HCEC 1CT (cell line): ENCODE measurements around the gene ROCK2.
"Not testable (repeated sequence)": the region's sequence is repeated elsewhere in the genome, so short reads cannot be mapped to it uniquely, and the experiment has no call there.

Experiments
- DNase-seq: peaks from one replicate; pipeline ENCODE4 v3.0.0-alpha.2; 2017

ROCK2 gene

GRCh38 chr2:11174222-11174621, 170.2 kb downstream of the ROCK2 start:
- no peak for DNase-seq

GRCh38 chr2:11169333-11169732, 175.1 kb downstream of the ROCK2 start:
- no peak for DNase-seq

- no peak for DNase-seq
Observed at GRCh38 chr2:11168488-11168887, 175.9 kb downstream of the ROCK2 start.

- DNase-seq, result no peak
Observed at GRCh38 chr2:11166476-11166875, 178.0 kb downstream of the ROCK2 start.

GRCh38 chr2:11165046-11165445, 179.4 kb downstream of the ROCK2 start:
- DNase-seq, result not testable (repeated sequence)

GRCh38 chr2:11163439-11164317, 180.8 kb downstream of the ROCK2 start:
- DNase-seq, result no peak

GRCh38 chr2:11161747-11162146, 182.7 kb downstream of the ROCK2 start:
- no peak for DNase-seq

GRCh38 chr2:11160731-11161455, 183.5 kb downstream of the ROCK2 start:
- no peak for DNase-seq

GRCh38 chr2:11160256-11160655, 184.2 kb downstream of the ROCK2 start:
- no peak for DNase-seq

GRCh38 chr2:11159574-11160170, 184.8 kb downstream of the ROCK2 start:
- no peak for DNase-seq

GRCh38 chr2:11158916-11159573, 185.4 kb downstream of the ROCK2 start:
- DNase-seq, result no peak

- no peak for DNase-seq
Observed at GRCh38 chr2:11157731-11158130, 186.7 kb downstream of the ROCK2 start.

- no peak for DNase-seq
Observed at GRCh38 chr2:11157296-11157695, 187.1 kb downstream of the ROCK2 start.

- no peak for DNase-seq
Observed at GRCh38 chr2:11156396-11157075, 187.9 kb downstream of the ROCK2 start.

- DNase-seq, result peak; percentile 82
Observed at GRCh38 chr2:11155381-11156035, 188.9 kb downstream of the ROCK2 start, which contains the start of gene SLC66A3. Gene SLC66A3 (plus strand): TSS chr2:11155467. CDS start chr2:11155547, 80 bp downstream.

GRCh38 chr2:11154923-11155380, 189.5 kb downstream of the ROCK2 start:
- peak; percentile 92 for DNase-seq

GRCh38 chr2:11154016-11154922, 190.2 kb downstream of the ROCK2 start:
- peak; percentile 12 for DNase-seq

GRCh38 chr2:11152591-11152990, 191.8 kb downstream of the ROCK2 start:
- no peak for DNase-seq

- DNase-seq, result no peak
Observed at GRCh38 chr2:11147263-11147662, 197.2 kb downstream of the ROCK2 start.

- DNase-seq, result no peak
Observed at GRCh38 chr2:11146076-11146475, 198.4 kb downstream of the ROCK2 start.

GRCh38 chr2:11145350-11145749, 199.1 kb downstream of the ROCK2 start:
- DNase-seq, result no peak
